Measurements from ENCODE around the gene NDRG3. TPM values are rescaled to one million over a fixed set of nuclear protein-coding genes. Genes with fewer than 3 reads are reported as not detected.

Gene NDRG3
- total and polyA plus RNA-seq, 2 of the 4 experiments (the other 2 are of a cell fraction): 24.8 to 34.2 TPM

GRCh38 chr20:36620917-36621316 is 125.0 kb downstream of the NDRG3 start:
- H4K5ac ChIP-seq (ENCODE audit: low read depth, low read length): no peak overlapping the region
- ChIA-PET POLR2A (ENCODE audit: unreplicated experiment) (no interaction called here), CTCF (no interaction called here)
- H2AK5ac ChIP-seq (ENCODE audit: low read depth, low read length): no peak overlapping the region
- H3K4me3 ChIP-seq (ENCODE audit: insufficient read depth, low read depth, low read length): no peak overlapping the region
- DNase-seq (no peak), ATAC-seq (ENCODE audit: low read depth) (no peak)
- H3K27ac ChIP-seq (ENCODE audit: insufficient read depth, low read length): no peak overlapping the region
- H3K18ac ChIP-seq (ENCODE audit: low read depth, low read length): no peak overlapping the region
- H4K91ac ChIP-seq (ENCODE audit: insufficient read depth, low read depth, low read length): no peak overlapping the region
- no peaks in the 10 kb centered on the region for H3K9me1 ChIP-seq (ENCODE audit: insufficient read depth, low read length)
- no peak overlapping the region for H2BK20ac ChIP-seq (ENCODE audit: low read depth, low read length)
- no peak overlapping the region for H2BK120ac ChIP-seq (ENCODE audit: low read depth, low read length)
- no peaks in the 10 kb centered on the region; the same call in 1 of the 2 replicates for H3K4me1 ChIP-seq (ENCODE audit: control insufficient read depth, insufficient read depth, low read length)
- no peak overlapping the region for H2BK15ac ChIP-seq (ENCODE audit: low read depth, low read length)
- intact Hi-C loops (cut with micrococcal nuclease) (no loop called here), in situ Hi-C loops (cut with MboI; ENCODE audit: low sequenced_read_pairs) (no loop called here), dilution Hi-C loops (cut with HindIII; ENCODE audit: low sequenced_read_pairs, unreplicated experiment) (no loop called here)
- no peak overlapping the region for H3K9ac ChIP-seq (ENCODE audit: low read depth, low read length)
- no peaks in the 10 kb centered on the region for H3K9me3 ChIP-seq (ENCODE audit: control insufficient read depth, insufficient read depth, low read length)
- H3K36me3 ChIP-seq (ENCODE audit: control insufficient read depth, insufficient read depth, low read length): no peaks in the 10 kb centered on the region
- H3K14ac ChIP-seq (replicated peaks; ENCODE audit: low read depth, low read length): no peak overlapping the region
- TF ChIP-seq FOS (IDR thresholded peaks at IDR 0.05; ENCODE audit: low read depth, low read length): no peak
- no peak for TF ChIP-seq RFX5 (IDR thresholded peaks at IDR 0.05; ENCODE audit: low read depth, low read length)
- no peak for TF ChIP-seq MAZ (IDR thresholded peaks at IDR 0.05; ENCODE audit: borderline replicate concordance, low read depth, low read length)
- TF ChIP-seq BHLHE40 (IDR thresholded peaks at IDR 0.05; ENCODE audit: low read depth, low read length): no peak
- TF ChIP-seq CEBPB (IDR thresholded peaks at IDR 0.05; ENCODE audit: low read depth, low read length): no peak
- no peak for TF ChIP-seq CTCF (conservative IDR thresholded peaks at IDR 0.05; ENCODE audit: low read depth, low read length)
- H2AFZ ChIP-seq (replicated peaks; ENCODE audit: low read length, poor library complexity): no peak overlapping the region
- no peak overlapping the region for H2AK9ac ChIP-seq (replicated peaks; ENCODE audit: low read depth, low read length, poor library complexity)
- no peaks in the 10 kb centered on the region for H3K27me3 ChIP-seq (ENCODE audit: control insufficient read depth, insufficient read depth, low read length)
- BruUV-seq (replicated peaks): no TSS peak
- no peak overlapping the region for H3K56ac ChIP-seq (ENCODE audit: extremely low read depth, insufficient read depth, low read length)
- no peak overlapping the region for H4K8ac ChIP-seq (ENCODE audit: low read depth in 2 of 2, low read length in 2 of 2)
- H2BK5ac ChIP-seq (ENCODE audit: low read depth, low read length, poor library complexity, severe bottlenecking): no peak overlapping the region
- H3K4ac ChIP-seq (ENCODE audit: low read depth, low read length): no peak overlapping the region
- 86% methylated on average over 3 of the region's 5 CpGs; no CpG with 5 or more reads in 1 of the 2 experiments for WGBS, 2 experiments (ENCODE audit: extremely low coverage in 2 of 2, insufficient read length in 1 of 2)
- H3K23ac ChIP-seq (ENCODE audit: low read depth, low read length): no peak overlapping the region
- no peaks in the 10 kb centered on the region for H3K79me1 ChIP-seq (ENCODE audit: low read depth in 1 of 2, low read length in 2 of 2)
- no peak overlapping the region for H3K4me2 ChIP-seq (ENCODE audit: low read depth, low read length)
- no peaks in the 10 kb centered on the region for H4K20me1 ChIP-seq (ENCODE audit: insufficient read depth, low read length)
